HG02981 (cell line): ENCODE results near the gene IRS1.
A peak's percentile ranks its signal among the peaks of the same experiment; 100 is the strongest.

Source experiments
- ATAC-seq: cut with Tn5 transposase; IDR thresholded peaks from one replicate; pipeline ENCODE4 v1.9.1; 2021; ENCODE audit warnings: mild to moderate bottlenecking, moderate library complexity; ENCODE audit not compliant: unreplicated experiment

IRS1 gene

DNA sequence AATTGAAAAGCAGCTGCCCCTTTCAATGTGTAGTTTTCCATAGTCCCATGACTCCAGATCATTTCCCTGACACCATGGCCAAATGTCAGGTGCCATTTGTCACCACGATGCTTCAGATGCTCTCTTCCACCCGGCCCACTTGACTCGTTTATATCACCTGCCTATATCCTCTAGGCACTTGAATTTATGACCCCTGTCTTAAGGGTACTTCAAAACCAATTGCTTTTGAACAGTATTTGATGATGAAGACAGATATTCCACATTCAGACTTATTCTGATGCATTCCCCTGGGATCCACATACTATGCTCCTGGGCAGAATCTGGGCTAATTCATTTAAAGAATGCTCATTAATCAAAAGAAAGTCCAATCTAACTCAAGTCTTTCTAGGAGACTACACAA is 19.3 kb upstream of the IRS1 start:
- no peak for ATAC-seq

DNA sequence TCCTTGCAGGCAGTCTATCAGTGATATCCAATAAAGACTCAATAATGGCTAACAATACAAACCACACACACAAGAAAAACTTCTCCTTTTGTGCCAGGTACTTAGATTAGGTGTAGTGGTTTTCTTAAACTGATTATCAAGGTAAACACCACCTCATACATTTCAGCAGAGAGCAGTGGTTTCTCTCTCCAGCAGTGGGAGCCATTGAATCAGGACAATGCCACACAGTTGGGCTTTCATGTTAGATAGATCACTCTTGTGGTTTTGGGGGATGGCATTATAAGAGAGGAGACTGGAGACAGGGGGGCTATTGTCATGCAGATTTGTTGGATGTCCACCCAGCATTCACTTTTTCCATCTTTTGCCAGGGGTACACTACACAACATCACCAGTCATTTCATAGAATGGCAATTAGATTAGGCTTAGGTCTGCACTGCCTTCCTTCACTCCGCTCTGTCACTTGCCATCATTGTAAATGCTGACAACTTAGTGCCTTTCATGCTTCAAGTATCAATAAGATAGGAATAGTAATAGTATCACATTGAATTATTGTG is 13.6 kb upstream of the IRS1 start:
- ATAC-seq = no peak

DNA sequence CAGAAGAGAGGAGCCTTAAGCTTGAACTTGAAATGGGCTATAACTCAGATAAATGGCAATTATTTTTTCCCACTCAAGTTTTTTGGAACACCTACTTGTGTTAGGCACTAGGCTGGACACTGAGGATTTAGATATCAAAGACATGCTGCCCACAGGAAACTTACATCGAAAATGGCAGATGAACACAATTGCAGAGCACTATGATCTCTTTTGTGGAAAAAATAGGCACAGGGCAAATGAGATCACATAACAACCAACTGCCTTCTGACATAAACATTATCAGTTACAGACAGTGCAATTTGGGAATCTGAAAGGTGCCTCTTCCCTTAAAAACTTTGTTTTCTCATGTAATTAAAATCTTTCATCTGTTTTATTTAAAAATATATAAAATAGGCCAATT is 3.8 kb upstream of the IRS1 start:
- no peak for ATAC-seq

DNA sequence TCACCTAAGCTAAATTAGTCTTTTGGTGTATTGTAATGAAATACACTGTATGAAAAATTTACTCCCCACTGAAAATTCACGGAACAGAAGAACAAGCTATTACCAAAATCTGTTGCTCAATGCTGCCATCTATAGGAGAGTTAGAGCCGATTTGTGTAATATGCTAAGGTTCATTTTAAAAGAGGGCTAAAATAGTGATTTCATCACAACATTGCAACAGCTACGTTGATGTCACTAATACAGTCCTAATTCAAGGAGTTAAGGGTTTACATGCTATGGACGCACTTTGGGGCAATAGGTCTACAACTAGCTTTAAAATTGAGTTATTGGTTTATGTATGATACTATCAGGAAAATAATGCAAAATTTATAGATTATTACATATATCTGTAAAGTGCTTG is 3.0 kb upstream of the IRS1 start:
- no peak for ATAC-seq

DNA sequence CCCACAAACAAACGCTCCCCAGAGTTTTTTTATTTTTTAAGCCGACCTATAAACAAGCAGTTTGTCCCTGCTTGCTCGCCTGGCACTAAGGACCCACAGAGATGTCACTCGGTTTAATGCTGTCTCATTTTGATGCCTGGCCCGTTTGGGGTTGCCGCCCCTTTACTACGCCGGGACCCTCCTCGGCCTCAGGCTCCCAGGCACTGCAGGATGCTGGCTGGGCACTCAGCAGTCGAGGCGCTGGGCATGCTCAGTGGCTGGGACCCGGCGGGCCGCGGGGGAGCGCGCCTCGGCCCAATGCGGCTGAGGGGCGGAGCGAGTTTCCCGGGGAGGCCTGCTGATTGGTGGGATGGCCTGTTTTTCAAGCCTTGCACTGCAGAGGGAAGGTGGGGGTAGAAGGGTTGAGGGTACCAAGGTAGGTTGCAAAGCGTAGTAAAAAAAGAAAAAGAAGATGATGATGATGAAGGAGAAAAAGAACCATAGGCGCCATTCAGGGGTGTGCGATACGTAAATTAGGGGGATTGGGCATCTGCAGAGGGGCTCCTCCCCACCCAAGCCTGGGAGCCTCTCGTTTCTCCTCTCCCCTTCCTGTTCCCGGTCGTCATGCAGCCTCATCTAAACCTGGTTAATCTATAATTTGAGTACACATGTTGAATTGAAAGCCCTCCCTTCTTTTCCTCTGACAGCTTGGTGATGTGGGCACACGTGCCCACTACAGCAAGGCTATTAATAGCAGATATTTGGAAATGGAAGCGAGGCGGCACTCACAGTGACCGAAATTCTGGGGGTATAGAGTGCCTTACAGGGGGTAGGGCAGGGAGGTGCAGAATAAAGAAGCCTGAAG is 1.5 kb upstream of the IRS1 start:
- ATAC-seq = peak; percentile 79

DNA sequence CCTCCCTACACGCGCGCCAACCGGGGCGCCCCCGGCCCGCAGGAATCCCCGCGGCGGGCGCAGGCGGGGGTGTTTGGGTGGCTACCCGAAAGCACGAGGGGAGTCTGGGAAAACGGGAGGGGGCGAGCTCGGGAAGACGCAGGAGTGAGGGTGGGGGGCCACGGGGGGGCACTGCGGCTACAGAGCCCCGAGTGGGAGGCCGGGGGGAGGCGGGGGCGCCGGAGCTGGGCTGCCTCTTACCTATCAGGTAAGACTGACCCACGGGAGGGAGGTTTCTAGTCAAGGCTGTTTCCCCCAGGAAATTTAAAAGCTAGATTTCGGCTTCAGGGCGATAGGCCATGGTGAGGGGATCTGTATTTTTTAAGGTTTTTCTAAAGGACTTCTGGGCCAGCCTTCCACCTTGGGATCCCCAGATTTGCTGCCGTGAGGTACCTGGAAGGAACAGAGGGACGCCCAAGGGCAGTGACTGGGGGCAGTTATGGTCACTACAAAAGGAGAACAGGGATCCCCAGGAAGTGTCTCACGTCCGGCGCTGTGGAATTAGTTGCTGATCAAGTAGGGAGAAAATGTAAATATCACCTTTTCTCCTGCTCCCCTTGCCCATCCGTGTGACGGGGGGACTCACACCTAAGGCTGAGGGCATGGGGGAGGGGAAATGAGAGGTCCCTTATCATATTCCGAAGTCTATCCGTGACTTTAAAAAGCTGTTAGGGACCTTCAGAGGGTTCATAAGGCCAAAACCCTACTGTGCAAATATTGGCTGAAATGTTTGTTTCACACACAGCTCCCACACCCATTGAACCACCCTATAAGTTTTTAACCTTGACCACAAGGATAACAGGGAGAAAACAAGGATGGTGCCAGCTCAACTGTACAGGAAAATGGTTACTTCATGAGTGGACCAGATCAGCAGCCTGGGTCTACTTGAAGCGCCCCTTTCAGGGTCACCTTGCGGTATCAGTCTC is 638 bp upstream of the IRS1 start:
- no peak for ATAC-seq

DNA sequence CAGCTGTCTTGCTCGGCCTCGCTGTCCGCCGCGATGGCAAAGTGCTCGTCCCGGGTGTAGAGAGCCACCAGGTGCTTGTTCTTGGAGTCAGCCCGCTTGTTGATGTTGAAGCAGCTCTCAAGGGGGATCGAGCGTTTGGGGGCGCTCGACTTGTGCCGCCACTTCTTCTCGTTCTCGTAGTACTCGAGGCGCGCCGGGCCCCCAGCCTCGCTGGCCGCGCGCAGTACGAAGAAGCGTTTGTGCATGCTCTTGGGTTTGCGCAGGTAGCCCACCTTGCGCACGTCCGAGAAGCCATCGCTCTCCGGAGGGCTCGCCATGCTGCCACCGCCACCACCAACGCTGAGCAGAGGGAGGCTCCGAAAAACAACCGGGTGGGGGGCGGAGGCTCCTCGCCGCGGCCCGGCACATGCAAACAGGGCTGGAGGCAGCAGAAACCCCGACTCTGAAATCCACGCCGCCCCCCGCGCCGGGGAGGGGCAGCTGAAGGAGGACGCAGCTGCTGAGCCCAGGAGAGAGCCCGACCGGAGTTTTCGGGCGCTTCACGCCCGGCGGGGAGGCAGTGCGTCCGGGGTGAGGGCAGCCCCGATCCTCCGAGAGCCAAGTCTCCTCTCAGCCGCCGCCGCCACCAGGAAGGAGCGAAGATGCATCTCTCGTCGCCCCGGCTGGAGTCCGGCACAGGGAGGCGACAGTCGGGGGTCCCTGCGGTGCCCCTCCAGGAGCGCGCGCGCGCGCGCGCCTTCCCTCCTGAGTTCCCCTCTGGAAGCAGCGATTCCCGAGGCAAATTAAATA is 1.0 kb downstream of the IRS1 start:
- ATAC-seq = peak; percentile 17

DNA sequence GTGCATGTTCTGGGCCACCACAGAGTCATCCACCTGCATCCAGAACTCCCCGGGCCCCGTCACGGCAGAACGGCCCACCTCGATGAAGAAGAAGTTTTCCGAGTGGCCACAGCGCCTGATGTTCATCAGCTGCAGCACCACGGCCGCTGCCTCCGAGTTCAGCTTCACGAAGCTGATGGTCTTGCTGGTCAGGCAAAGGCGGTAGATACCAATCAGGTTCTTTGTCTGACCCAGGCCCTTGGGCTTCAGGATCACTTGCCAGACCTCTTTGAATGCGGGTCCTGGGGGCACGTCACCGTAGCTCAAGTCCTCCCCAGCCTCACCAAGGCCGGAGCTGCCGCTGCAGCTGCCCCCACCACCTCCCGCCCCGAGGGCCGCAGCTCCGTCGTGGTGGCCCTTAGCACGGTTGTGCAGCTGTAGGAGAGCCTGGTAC is 1.6 kb downstream of the IRS1 start:
- ATAC-seq = no peak

DNA sequence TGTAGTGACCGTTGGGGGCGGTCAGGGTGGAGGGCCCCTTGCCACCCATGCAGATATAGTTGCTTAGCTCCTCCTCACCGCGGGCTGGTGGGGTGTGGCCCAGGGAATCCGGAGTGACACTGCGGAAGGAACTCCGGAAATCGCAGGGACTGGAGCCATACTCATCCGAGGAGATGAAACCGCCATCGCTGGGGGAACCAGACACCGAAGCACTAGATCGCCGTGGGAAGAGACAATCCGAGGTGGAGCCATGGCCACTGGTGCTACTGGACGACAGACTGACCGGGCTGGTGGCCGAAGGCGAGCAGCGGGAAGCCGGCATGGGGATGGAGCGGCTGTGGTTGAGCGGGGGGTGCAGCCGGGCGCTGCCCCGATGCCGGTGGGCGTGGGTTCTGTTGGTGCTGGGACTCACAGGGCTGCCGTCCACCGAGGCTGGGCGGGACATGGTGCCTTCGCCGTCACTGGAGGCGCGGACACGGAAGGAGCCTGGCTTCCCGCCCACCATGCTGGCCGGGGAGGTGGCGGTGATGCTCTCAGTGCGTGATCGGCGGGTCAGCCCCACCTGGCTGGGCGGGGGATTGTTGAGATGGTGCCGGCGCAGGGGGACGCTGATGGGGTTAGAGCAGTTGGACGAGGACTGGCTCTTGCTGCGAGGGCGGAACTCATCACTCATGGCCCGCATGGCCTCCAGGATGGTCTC is 2.2 kb downstream of the IRS1 start:
- ATAC-seq = no peak

DNA sequence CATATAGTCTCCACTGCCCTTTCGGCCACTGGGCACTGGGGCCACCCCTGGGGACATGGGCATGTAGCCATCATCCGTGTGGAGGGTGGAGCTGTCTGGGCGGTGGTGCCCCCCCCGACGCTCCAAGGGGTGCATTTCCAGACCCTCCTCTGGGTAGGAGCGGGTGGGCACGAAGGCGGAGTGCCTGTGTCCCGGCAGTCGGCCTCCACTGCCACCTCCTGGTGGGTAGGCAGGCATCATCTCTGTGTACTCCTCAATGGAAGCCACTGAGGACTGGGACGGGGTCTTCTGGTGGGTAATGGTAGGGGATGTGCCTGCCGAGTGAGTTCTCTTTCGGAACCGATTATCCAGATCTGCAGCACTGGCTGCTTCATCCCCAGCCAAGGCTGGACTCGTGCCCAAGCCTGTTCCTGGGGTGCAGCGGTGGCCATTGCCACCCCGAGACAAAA is 2.8 kb downstream of the IRS1 start:
- no peak for ATAC-seq

DNA sequence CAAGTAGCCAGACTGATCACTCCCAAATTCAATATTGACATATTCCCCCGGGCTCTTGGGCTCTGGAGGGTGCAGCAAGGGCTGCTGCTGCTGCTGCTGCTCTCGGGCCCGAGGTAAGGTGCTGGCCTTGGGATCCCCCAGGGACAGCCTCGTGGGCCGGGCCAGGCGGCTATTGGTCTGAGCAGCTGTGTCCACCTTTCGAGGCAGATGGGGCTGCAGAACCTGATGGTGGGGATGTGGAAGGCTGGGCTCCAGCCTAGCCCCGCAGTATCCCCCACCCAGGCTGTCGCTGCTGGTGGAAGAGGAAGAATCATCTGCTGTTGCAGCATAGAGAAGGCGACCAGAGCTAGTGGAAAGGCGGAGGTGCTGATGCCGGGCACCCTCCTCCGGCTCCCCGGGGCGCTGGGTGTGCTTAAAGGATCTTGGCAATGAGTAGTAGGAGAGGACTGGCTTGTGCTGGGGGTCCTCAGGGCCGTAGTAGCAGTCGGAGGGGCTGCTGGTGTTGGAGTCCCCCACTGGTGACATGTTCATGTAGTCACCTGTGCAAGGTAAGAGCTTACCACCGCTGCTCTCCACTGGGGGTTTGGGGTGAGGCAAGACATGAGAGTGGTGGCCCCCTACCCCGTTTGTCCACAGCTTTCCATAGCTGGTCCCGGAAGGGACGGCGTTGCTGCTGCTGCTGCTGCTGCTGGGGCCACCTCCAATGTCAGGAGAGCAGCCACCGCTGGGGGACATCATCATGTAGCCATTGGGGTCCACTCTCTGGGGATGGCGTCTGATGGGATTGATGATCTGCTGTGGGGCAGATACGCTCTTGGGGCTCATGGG is 3.4 kb downstream of the IRS1 start:
- no peak for ATAC-seq

DNA sequence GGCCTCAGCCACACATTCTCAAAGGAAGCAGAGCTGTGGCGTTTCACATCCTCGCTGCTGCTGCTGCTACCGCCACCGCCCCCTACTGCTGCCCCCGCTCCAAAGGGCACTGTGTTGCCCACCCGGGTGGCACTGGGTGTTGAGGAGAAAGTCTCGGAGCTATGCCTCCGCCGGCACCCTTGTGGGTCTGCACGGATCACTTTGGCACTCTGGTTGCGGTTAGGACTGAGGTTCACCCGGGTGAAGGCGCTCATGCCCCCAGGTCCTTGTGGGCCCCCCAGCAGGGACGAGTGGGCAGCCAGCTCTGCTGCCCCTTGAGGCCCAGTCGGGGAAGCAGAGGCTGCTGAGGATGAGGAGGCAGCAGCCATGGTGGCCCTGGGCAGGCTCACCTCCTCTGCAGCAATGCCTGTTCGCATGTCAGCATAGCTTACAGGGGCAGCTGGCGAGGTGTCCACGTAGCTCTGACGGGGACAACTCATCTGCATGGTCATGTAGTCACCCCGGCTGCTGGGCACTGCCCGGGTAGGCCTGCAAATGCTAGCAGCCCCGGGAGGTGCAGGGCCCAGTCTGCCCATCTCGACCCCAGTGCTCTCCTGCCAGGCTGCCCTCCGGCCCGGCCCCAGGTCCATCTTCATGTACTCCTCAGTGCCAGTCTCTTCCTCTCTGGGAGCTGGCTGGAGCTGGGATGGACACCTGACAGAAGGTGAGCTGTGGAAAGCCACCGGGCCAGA is 4.2 kb downstream of the IRS1 start:
- no peak for ATAC-seq

DNA sequence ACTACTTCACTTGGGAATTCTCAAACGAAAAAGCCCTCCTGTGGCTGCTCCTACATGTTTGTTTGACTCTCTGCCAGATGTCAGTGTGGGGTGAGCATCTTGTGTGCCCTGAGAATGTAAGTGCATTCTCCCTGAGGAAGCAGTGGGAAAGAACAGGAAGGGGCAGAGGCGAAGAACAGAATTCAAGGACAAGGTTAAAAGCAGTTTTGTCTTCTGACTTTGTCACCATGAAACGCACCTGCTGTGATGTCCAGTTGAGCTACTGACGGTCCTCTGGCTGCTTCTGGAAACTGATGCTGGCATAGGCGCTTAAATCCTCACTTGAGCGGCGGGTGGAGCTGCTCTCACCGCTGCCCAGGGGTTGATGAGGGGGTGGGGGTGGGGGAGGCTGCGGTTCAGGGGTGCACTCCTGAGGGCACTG is 4.9 kb downstream of the IRS1 start:
- no peak for ATAC-seq

DNA sequence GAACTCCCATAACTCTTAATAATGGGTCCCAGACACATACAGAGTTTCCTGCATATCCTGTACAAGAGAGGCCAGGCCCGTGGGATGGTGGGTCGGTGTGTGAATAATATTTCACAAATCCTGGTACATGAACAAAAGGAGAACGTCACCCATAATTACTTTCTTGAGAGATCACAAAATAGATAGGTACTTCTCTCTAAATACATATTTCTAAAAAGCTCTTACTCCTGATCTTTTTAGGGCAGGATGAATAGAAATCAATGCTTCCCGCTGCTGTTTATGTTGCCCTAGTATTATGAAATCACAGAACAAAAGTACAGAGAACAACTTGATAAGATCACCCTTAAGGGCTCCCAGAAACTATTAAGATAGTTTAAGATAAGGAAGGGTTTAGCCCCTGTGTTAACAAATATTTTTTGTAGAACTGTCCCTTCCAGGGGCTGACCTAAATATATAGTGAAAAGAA is 5.4 kb downstream of the IRS1 start:
- no peak for ATAC-seq

DNA sequence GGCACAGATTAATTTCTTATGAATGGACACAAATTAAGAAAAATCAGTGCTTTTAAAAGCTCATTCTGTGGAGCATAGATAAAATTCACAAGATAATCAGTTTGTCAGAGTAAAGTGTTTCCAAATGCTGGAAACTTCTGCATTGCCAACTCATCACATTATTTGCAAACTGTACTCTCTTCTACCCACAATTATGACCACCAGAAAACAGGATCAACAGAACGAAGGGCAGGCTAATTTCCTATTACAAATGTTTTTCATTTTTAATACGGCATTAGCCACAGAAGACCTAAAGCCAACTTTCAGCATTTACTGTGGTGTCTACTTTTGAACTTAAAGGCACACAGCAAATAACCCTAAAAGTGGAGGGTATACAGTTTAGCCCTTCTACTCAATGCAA is 6.0 kb downstream of the IRS1 start:
- no peak for ATAC-seq

DNA sequence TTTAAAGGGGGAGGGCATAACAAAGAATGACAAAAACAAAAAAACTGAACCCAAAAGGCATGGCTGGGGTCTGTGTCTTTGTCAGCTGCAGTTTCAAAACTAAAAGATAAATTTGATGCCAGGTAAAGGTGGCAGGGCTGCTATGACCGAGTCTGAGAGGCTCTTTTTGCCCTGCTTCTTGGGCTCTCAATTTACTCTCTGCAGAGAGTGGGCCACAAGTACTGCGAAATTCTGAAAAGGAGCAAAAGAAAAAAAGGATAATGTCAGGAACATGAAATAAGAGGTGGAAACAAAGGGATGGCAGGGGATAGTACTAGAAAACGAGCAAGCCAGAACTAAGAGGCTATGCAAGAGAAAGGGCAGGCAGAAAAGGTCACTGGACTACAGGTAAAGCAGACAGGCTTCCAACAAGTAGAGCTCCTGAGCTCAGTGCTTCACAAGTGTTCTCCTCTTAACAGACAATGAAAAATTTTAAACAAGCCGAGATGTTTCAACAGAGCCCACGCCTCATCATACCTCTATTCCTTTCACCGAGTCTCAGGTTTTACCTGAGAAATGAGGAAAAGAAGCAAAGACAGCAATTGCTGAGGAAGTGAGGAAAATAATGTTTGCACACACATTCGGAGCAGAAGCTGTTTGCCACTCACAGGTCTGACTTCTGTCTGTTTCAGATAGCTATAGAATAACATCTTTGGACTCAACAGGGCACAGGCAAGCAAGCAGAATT is 7.3 kb downstream of the IRS1 start:
- ATAC-seq = no peak

DNA sequence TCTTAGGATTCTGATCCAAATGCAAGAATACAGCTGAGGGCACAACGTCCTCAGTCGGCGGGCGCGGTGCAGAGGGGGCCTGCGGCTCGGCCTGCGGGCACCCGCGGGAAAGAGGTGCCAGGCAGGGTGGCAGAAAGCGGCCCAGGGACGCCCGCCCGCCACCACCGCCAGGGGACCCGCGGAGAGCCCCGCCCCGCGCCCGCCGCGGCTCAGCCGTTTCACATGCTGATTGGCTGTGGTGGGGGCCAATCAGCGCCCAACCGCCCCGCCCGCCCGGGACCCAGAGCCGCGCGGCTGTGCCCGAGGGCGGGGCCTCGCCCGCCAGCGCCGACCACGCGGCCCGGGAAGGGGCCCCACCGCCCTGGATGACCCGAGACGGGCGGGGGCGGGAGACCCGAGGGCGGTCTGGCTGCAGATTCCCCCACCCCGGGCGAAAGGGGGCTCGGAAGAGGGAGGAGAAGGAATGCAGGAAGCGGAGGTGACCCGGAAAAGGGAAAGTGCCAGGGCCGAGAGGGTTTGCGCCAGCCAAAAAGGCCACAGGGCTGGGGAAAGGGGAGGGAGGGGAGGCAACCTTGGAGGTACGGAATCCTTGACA is 8.0 kb downstream of the IRS1 start:
- peak; percentile 99 for ATAC-seq
